ENCODE measurements around the gene GALK2. TPM values are rescaled to one million over a fixed set of nuclear protein-coding genes. Genes with fewer than 3 reads are reported as not detected.

Gene GALK2
- total and polyA plus RNA-seq, 2 of the 4 experiments (the other 2 are of a cell fraction): 27.0 to 63.6 TPM

DNA sequence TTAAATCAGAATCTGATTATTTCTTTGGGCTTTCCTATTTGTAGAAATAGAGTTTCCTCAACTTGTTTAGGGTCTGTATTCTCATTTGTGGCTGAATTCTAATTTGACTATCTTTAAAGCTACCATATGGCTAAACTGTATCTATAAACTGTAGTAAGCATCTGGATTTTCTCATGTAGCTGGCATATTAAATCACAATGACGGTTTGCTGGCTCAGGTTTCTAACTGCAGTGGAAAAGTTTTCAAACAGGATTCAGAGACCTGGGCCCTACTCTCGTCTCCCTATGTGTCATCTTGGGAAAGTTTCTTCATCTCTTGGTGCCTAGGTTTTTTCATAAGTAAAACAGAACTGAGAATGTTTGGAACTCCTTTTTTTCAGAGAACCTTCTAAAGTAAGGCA is 68.3 kb downstream of the GALK2 start:
- POLR2A ChIA-PET (ENCODE audit: unreplicated experiment): interaction anchor here (0.6 to 1.1 kb wide), 3 partner anchors 184 to 422 kb away, joined by 3 to 4 read pairs (median 3); partner anchors contain the start of gene FGF7
- peak overlapping the region; percentile 34; the same call in 1 of the 2 replicates for H3K27ac ChIP-seq (ENCODE audit: insufficient read depth, low read length)

More for the DNA sequence above, 68.3 kb downstream of the GALK2 start:
- Histone ChIP-seq H3K4me1 (ENCODE audit: control insufficient read depth, insufficient read depth, low read length) (peaks cover 12% of the 10 kb centered on the region), H3K4me2 (ENCODE audit: low read depth, low read length) (peak overlapping the region; percentile 1; the same call in 1 of the 2 replicates), H3K79me1 (ENCODE audit: low read depth in 1 of 2, low read length in 2 of 2) (peaks cover 11 to 12% of the 10 kb centered on the region in 2 experiments; a peak in 3 of 4 replicates), H3K9ac (ENCODE audit: low read depth, low read length) (no peak overlapping the region), H3K9me3 (ENCODE audit: control insufficient read depth, insufficient read depth, low read length) (no peaks in the 10 kb centered on the region), H2BK5ac (ENCODE audit: low read depth, low read length, poor library complexity, severe bottlenecking) (peak overlapping the region; percentile 49), H4K8ac (ENCODE audit: low read depth in 2 of 2, low read length in 2 of 2) (no peak overlapping the region), H3K56ac (ENCODE audit: extremely low read depth, insufficient read depth, low read length) (no peak overlapping the region), H3K36me3 (ENCODE audit: control insufficient read depth, insufficient read depth, low read length) (no peaks in the 10 kb centered on the region), H2AK5ac (ENCODE audit: low read depth, low read length) (no peak overlapping the region), H3K18ac (ENCODE audit: low read depth, low read length) (peak overlapping the region; percentile 30), H3K4ac (ENCODE audit: low read depth, low read length) (peak overlapping the region; percentile 3; the same call in 1 of the 2 replicates), H4K91ac (ENCODE audit: insufficient read depth, low read depth, low read length) (no peak overlapping the region; the same call in 1 of the 2 replicates), H4K20me1 (ENCODE audit: insufficient read depth, low read length) (no peaks in the 10 kb centered on the region), H3K14ac (replicated peaks; ENCODE audit: low read depth, low read length) (no peak overlapping the region), H2BK120ac (ENCODE audit: low read depth, low read length) (no peak overlapping the region), H3K23ac (ENCODE audit: low read depth, low read length) (no peak overlapping the region), H4K5ac (ENCODE audit: low read depth, low read length) (no peak overlapping the region), H2AK9ac (replicated peaks; ENCODE audit: low read depth, low read length, poor library complexity) (no peak overlapping the region), H3K27me3 (ENCODE audit: control insufficient read depth, insufficient read depth, low read length) (no peaks in the 10 kb centered on the region), H3K4me3 (ENCODE audit: insufficient read depth, low read depth, low read length) (no peak overlapping the region), H2AFZ (replicated peaks; ENCODE audit: low read length, poor library complexity) (no peak overlapping the region), H2BK15ac (ENCODE audit: low read depth, low read length) (no peak overlapping the region), H2BK20ac (ENCODE audit: low read depth, low read length) (0 out of 2 replicates have a peak overlapping the region, but pooled peaks have one; percentile 6), H3K9me1 (ENCODE audit: insufficient read depth, low read length) (peaks cover 6% of the 10 kb centered on the region)
- in situ Hi-C loops (cut with MboI; ENCODE audit: low sequenced_read_pairs) (loop anchor here (25.0 kb wide), 3 partner anchors 374 to 1074 kb away; partner anchors contain the start of genes DTWD1 and FAM227B), intact Hi-C loops (cut with micrococcal nuclease) (loop anchor here (5.0 to 10.0 kb wide), 2 partner anchors 384 to 616 kb away; partner anchors contain the start of genes DTWD1 and FAM227B), dilution Hi-C loops (cut with HindIII; ENCODE audit: low sequenced_read_pairs, unreplicated experiment) (no loop called here)
- TF ChIP-seq RFX5 (IDR thresholded peaks at IDR 0.05; ENCODE audit: low read depth, low read length): no peak
- no peak for TF ChIP-seq FOS (IDR thresholded peaks at IDR 0.05; ENCODE audit: low read depth, low read length)
- no peak for TF ChIP-seq MXI1 (IDR thresholded peaks at IDR 0.05; ENCODE audit: borderline replicate concordance, low read depth, low read length)
- peak; percentile 74 for TF ChIP-seq CEBPB (IDR thresholded peaks at IDR 0.05; ENCODE audit: low read depth, low read length)
- TF ChIP-seq MAFK (IDR thresholded peaks at IDR 0.05; ENCODE audit: low read depth, low read length): peak; percentile 35; the same call in 1 of the 2 replicates
- TF ChIP-seq, protein P1, sequence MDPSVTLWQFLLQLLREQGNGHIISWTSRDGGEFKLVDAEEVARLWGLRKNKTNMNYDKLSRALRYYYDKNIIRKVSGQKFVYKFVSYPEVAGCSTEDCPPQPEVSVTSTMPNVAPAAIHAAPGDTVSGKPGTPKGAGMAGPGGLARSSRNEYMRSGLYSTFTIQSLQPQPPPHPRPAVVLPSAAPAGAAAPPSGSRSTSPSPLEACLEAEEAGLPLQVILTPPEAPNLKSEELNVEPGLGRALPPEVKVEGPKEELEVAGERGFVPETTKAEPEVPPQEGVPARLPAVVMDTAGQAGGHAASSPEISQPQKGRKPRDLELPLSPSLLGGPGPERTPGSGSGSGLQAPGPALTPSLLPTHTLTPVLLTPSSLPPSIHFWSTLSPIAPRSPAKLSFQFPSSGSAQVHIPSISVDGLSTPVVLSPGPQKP (IDR thresholded peaks at IDR 0.05; ENCODE audit: borderline replicate concordance, low read depth, low read length): no peak
- no CpG with 5 or more reads among the region's 2 CpGs for WGBS, 2 experiments (ENCODE audit: extremely low coverage in 2 of 2, insufficient read length in 1 of 2)
- ATAC-seq (ENCODE audit: low read depth) (peak; percentile 33), DNase-seq (peak; percentile 96)
- BruUV-seq (replicated peaks): no TSS peak
- CTCF ChIA-PET: interaction anchor here (0.5 to 1.5 kb wide), 3 partner anchors 10 to 765 kb away, joined by 4 to 9 read pairs (median 6); no protein-coding TSS in a partner anchor
